Pons (tissue), 1 donor: ENCODE measurements around the gene DDX42.
"Not testable (repeated sequence)": the region's sequence is repeated elsewhere in the genome, so short reads cannot be mapped to it uniquely, and the experiment has no call there.

Experiments used
- DNase-seq: peaks from one replicate; pipeline ENCODE4 v3.0.0-alpha.2; 2016; ENCODE audit warnings: low spot score

Gene DDX42

DNA sequence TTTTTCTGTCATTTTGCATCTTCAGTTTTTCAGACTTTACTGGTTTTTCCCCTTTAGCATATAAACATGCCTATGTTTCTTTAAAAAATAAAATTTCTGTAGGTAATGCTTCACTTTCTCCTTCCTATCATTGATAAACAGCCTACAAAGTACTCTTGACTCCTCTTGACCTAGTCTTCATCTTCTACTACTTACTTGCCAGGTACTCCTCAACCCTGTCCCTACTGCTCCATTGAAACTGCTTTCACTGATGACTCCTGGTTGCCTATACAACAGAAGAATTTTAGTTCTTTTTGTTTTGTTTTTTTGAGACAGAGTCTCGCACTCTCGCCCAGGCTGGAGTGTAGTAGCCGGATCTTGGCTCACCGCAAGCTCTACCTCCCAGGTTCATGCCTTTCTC, 7.0 kb downstream of the DDX42 start:
- no peak for DNase-seq

DNA sequence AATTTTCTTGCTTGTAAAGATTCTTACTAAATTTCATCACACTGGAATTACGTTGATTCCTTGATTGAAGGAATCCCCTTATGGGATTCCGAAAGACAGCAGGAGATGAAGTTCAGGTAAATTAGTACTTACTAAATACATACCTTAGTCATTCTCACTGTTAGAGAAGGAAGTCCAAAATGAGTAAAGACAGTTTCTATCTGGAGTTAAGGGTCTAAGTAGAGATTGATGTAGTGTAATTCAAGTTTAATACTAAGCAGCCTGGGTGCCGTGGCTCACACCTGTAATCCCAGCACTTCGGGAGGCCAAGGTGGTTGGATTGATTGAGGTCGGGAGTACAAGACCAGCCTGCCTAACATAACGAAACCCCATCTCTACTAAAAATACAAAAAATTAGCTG, 9.6 kb downstream of the DDX42 start:
- no peak for DNase-seq

DNA sequence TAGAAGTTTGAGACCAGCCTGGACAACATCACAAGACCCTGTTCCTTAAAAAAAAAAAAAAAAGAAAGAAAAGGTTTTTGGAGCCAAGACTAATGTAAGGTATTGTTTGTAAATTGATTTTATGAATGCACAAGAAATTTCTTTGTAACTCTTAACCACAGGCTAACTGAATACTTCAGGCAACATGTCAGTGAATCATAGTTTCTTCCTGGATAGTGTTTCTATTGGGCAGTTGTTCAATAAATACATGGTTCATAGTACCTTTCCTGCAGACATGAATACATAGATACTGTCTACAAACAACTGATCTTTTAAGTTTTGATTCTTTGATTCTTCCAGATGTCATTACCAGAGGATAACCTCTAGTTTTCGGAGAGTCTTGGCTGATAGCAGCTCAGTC, 11.6 kb downstream of the DDX42 start:
- DNase-seq = no peak

DNA sequence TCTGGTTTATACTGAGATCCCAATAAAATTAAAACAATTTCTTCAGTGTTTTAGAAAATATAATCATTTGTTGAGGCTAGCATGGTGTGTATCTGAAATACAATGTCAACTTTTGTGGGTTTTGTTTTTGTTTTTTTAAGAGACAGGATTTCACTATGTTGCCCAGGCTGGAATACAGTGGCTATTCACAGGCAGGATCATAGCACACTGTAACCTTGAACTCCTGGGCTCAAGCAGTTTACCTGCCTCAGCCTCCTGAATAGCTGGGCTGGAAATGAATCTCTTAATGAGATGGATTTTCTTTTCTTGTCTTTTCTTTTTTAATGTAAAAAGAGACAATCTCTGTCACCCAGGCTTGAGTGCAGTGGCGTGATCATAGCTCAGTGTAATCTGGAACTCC, 12.1 kb downstream of the DDX42 start:
- no peak for DNase-seq

DNA sequence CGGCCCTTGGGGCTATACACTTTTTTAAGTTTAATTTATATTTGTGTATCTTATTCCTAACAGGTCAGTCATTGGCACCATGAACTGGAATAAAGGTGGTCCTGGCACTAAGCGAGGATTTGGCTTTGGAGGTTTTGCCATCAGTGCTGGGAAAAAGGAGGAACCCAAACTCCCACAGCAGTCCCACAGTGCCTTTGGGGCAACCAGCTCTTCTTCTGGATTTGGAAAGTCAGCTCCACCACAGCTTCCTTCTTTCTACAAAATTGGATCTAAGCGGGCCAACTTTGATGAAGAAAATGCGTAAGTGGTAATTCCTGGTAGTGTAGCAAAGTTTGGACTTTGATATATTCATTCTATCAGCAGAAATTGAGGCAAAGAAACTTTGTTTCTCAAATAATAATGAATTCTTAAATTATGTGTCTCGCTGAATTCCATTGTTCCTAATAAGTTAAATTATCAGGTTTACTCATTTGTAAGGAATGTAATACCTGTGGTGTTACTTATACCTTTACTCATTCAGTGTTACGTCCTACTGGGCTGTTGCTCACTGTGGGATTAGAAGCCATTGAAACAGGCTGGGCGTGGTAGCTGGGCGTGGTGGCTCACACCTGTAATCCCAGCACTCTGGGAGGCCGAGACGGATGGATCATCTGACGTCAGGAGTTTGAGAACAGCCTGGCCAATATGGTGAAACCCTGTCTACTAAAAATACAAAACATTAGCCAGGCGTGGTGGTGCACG, 13.2 kb downstream of the DDX42 start:
- DNase-seq = no peak

DNA sequence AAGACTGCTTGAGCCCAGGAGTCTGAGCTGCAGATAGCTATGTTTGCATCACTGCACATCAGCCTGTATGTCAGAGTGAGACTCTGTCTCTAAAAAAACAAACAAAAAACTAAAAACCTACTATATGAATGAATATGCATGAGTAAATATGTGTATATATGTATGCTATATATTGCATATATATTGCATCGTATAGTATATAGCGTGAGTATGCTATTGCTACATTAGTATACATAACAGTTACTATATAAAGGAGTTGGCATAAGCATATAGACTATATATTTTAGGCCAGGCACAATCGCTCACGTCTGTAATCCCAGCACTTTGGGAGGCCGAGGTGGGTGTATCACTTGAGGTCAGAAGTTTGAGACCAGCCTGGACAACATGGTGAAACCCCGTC, 16.1 kb downstream of the DDX42 start:
- no peak for DNase-seq

DNA sequence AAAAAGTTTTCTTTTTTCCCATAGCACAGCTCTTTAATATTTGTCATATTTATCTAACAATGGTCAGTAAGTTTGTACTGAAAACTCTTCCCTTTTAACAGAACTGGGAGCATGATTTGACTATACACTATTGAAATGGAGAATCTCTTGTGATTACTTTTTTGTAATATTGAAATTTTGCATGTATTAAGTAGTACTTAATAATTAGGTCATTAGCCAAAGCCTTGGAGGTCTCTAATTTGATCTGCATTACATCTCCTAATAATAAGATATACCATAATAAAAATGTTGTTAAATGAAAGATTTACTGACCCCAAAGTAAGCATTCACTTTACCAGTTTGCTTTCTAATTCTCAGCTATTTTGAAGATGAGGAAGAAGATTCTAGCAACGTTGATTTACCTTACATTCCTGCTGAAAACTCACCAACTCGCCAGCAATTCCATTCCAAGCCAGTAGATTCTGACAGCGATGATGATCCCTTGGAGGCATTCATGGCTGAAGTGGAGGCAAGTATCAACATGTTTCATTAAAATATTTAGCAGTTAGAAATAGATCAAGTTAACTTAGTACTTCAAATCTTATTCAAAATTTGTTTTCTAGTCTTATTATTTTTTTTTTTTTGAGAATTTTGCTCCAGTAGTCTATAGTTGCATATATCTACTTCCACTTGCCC, 18.2 kb downstream of the DDX42 start:
- DNase-seq = no peak

DNA sequence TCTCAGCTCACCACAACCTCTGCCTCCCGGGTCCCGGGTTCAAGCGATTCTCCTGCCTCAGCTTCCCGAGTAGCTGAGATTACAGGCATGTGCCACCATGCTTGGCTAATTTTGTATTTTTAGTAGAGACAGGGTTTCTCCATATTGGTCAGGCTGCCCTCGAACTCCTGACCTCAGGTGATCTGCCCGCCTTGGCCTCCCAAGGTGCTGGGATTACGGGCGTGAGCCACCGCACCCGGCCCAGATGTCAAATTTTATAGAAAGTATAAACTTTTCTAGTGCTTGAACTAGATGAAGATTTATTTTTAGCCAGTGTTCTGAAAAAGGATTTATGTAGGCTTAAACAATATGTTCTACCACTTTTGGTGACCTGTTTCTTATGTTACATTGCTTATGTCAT, 22.4 kb downstream of the DDX42 start:
- not testable (repeated sequence) for DNase-seq

DNA sequence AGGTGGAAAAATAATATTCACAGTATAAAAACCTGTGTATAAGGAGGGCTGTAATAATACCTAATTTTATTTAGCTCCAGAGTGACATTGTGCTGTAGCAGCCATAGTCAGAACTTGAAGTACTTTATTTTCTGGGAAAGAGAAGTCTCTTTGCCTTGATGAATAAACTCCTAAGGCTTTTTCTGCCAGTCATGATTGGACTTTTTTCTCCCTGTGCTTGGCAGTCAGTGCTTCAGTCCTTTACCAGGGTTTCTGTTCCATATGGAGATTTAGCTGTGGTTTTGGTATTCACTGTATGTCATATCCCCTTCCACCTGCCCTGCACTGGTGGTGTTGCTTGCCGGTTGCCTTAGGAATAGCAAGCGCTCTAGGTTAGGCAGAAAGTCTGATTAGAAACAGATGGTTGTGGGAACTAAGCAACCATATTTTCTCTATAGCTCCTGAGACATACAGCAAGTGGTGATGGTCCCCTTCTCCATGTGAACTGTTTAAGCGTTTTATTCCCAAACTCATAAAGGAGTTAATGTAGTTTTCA, 24.7 kb downstream of the DDX42 start:
- DNase-seq = no peak

DNA sequence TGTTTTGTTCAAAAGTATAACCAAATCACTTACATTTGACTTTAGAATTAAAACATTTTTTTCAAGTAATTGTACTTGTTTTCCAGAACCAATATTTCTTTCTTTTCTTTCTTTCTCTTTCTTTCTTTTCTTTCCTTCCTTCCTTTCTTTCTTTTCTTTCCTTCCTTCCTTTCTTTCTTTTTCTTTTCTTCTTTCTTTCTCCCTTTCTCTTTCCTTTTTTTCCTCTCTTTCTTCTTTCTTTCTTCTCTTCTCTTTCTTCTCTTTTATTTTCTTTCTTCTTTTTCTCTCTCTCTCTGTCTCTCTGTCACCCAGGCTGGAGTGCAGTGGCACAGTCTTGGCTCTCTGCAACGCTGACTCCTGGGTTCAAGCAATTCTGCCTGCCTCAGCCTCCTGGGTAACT, 26.8 kb downstream of the DDX42 start:
- DNase-seq = no peak

DNA sequence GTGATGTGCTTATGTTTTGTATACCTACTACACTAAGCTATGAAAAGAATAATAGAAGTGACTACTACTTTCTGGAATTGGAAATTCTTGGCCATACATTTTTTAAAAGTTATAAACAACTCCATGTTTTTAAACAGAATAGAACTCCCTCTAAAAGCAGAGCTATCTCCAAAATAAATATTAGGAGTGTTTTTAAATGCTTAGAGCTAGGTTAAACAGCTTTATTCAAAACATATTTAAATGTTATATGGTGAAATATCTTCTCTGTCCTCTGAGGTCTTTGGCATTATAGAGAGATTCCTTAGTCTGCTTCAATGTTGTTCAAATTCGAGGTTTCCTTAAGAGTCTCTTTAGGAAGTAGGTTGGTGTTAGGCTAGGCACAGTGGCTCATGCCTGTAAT, 30.4 kb downstream of the DDX42 start:
- no peak for DNase-seq

DNA sequence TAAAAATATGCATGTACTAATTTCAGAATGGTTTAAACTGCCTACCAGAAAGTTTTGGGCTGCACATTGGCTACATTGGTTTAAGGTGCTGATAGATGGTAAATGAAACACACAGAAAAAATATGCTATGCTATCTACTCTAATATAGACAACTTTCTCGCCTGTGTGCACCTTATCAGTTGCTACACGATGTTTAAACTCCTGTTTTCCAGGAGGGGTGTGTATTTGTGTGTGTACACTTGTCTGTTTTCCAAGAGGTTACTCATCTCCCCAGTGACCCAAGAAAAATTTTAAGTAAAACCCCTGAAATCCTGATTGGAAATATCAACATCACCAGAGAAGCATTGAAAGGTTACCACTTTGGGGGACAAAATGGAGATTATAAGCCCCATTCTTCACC, 31.6 kb downstream of the DDX42 start:
- DNase-seq = no peak

DNA sequence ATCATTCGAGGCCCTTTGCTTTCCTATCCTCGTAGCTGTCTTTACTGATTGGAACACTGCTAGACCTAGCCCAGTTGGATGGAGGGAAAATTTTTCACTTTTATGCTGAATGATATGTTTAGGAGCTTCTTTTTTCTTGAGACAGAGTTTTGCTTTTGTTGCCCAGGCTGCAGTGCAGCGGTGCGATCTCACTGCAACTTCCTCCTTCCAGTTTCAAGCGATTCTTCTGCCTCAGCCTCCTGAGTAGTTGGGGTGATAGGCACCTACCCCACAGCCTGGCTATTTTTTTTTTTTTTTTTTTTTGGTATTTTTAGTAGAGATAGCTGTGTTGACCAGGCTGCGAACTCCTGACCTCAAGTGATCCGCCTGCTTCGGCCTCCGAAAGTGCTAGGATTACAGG, 36.0 kb downstream of the DDX42 start:
- DNase-seq = no peak

DNA sequence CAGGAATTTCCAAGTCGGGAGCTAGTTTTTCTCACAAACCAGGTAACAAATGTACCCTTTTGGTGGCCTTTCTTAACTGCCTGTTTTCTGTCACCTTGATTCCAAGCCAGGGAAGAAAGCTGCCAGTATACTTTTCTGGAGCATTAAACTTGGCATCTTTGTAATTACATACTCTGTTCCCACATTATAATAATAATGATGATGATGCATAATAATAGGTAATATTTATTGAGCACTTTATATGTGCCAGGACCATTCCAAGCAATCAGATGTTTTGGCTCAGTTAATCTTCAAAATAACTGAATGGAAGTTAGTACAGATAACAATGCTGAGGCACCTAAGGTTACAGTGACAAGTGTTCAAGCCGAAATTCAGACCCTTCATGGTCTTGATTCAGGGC, 42.2 kb downstream of the DDX42 start:
- DNase-seq = no peak

DNA sequence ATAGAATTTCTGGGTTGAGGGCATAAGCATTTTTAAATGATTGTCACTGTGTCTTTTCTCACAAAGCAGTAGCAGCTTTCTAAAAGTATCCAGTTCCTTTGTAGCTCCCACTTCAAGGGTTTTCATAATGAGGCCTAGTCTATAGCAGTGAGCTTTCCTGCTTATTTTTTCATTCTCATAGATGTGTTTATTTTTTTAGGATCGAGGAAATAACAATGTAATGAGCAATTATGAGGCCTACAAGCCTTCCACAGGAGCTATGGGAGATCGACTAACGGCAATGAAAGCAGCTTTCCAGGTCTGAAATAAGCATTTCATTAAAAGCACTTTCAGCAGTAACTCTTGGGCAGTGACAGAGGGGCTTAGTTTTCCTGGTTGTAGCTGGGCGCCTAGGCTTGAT, 42.7 kb downstream of the DDX42 start:
- no peak for DNase-seq

DNA sequence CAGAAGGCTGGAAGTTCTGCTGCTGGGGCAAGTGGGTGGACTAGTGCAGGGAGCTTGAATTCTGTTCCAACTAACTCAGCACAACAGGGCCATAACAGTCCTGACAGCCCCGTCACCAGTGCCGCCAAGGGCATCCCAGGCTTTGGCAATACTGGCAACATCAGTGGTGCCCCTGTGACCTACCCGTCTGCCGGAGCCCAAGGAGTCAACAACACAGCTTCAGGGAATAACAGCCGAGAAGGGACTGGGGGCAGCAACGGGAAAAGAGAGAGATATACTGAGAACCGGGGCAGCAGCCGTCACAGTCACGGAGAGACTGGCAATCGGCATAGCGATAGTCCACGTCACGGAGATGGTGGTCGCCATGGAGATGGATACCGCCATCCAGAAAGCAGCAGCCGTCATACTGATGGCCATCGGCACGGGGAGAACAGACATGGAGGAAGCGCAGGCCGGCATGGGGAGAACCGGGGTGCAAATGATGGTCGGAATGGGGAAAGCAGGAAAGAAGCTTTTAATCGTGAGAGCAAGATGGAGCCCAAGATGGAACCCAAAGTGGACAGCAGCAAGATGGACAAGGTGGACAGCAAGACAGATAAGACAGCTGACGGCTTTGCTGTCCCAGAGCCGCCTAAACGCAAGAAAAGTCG, 43.9 kb downstream of the DDX42 start:
- no peak for DNase-seq

DNA sequence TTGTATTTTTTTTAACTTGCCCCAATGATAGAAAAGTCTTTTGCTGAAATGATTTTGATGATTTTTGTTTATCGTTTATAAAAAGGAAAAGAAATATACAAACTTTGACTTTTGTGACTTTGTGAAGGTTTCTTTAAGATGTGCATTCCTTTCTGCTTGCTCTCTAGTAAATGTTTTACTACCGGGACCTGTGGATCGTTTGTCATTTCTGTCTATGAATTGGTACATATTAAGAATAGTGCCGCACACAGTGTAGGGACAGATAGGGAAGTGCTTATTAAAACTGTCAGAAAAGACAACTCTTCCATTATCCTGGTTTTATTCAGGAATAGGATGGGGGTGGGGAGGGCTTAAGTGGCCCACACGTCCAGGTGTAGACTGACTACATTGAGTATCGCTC, 45.2 kb downstream of the DDX42 start:
- DNase-seq = no peak

DNA sequence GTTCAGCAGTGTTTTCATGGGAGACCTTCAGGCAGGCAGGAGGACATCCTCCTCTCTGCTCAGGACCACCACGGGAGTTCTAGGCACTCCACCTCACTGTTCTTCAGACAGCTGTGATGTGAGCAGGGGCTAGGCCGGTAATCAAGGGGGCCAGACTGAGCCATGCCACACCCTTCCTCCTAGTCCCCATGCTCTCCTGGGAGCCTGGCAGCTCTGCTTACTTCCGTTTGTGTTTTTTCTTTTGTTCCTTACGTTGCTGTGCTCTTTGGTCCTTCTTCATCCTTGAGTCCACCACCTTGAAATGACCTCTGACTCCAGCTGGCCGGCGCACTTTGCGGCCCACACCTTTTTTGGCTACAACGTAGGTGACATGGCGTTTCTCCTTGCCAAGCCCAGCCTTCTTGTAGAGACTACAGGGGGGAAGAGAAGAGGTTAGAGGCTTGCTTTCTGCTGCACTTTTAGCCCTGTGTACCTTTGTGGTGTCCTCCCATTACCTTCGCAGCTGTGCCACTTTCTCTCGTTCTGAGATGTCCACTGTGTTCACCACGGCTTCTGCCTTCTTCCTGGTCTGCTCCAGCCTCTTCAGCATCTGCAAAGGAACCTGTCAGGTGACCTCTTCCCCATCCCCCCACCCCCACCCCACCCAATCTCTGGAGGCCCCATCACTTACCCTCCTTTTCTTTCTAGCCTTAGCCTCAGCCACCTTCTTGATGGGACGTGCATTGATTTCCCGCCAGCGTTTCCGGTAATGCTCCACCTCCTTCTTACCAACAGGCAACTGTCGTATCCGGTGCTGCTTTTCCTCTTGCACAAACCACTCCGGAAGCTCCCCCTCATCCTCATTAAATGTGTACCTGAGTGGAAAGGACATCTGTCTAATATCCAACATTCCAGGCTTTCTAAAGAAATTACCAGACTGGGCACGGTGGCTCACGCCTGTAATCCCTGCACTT, 45.9 kb downstream of the DDX42 start:
- DNase-seq = no peak

DNA sequence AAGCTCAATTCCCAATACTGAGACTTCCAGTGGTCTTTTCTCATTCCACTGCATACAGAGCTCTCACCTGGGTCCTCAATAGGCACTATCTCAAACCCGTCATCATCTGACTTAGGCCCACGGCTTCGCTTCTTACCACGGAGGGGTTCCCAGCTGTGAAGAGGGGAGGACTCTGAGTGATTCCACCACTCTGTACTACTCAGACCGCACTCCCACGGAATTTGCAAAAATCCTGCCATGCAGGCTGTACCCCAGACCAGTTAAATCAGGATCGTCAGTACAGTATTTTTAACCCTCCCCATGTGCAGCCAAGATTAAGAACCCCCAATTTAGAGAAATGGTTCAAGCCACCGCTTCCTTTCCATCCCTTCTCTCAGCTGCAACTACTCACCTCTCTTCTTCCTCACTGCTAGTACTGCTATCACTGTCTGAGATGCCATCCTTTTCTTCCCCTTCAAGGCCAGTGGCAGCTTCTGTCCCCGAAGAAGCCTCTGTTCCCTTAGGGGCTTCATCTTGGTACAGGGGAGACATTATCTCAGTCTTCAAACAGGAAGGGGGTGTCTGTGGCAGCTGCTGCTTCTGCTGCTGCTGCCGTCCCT, 47.1 kb downstream of the DDX42 start:
- DNase-seq = no peak

DNA sequence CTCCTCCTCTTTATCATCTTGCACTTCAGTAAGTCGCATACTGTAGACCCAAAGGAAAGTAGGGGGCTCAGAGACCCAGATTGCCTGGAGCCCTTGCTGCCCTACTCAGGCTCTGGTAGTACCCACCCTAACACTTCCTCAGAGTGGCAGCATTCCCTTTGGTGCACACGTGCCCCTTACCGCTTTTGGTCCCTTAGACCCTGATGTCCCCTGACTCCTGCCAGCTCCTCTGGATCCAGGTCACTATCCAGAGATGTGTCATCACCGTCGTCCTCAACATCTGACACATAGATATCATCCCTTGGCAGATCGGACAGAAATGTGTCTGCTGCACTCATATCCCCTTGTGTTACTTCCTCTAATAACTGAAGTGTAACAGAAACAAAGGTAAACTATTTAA, 47.8 kb downstream of the DDX42 start:
- no peak for DNase-seq

DNA sequence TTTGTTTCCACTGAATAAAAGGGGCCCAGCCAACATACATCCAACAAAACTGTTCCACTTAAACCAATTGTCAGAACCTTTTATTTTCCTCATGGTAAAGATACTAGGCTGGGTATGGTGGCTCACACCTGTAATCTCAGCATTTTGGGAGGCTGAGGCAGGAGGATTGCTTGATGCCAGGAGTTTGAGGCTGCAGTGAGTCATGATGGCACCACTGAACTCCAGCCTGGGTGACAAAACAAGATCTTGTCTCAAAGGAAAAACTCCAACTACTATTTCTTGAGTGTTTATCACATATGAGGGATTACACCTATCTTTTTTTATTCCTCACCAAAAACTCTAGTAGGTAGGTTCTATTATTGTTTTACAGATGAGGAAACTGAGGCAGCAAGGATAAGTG, 48.6 kb downstream of the DDX42 start:
- no peak for DNase-seq
